Activated CD4-positive, alpha-beta memory T cell treated with anti-CD3 and anti-CD28 coated beads, Interleukin-2, amount 10 ng/mL, durations not matched to agents 7 days and 5 days (primary cell): ENCODE measurements around the gene QSOX2. TPM values are rescaled to one million over a fixed set of nuclear protein-coding genes. Genes with fewer than 3 reads are reported as not detected.
"Not testable (repeated sequence)": the region's sequence is repeated elsewhere in the genome, so short reads cannot be mapped to it uniquely, and the experiment has no call there.

ENCODE experiments used
- CTCF ChIA-PET: fragments of 350-600 bp; sonication (Branson Sonifier 250); formaldehyde crosslinking; loops from one replicate; lab custom pipeline; 2021; ENCODE audit warnings: antibody characterized with exemption, inconsistent platforms; lab: Charles Lee
- POLR2A ChIA-PET: fragments of 350-600 bp; sonication (Branson Sonifier 250); formaldehyde crosslinking; loops from one replicate; lab custom pipeline; 2021; ENCODE audit warnings: antibody characterized with exemption; lab: Charles Lee
- DNase-seq: peaks from one replicate; pipeline ENCODE4 v3.0.0-alpha.2; 2020
- H3K27ac Mint-ChIP-seq: one replicate; pipeline ENCODE4 v1.8.0; 2021; ENCODE audit warnings: mild to moderate bottlenecking, mixed read lengths
- H3K27me3 Mint-ChIP-seq: one replicate; pipeline ENCODE4 v1.8.0; 2021; ENCODE audit warnings: mixed read lengths
- H3K36me3 Mint-ChIP-seq: one replicate; pipeline ENCODE4 v1.8.0; 2021; ENCODE audit warnings: low read depth, mixed read lengths
- H3K4me1 Mint-ChIP-seq: one replicate; pipeline ENCODE4 v1.8.0; 2021; ENCODE audit warnings: mixed read lengths
- H3K4me3 Mint-ChIP-seq: one replicate; pipeline ENCODE4 v1.8.0; 2021; ENCODE audit warnings: mild to moderate bottlenecking, mixed read lengths
- H3K9me3 Mint-ChIP-seq: one replicate; pipeline ENCODE4 v1.8.0; 2021; ENCODE audit warnings: mixed read lengths
- total RNA-seq, 2 experiments: library from RNA; stranded (reverse); gene quantifications; one replicate each; pipeline ENCODE4 v1.2.3, GENCODE V29; 2021

The QSOX2 gene
- total RNA-seq, 2 experiments from 2014 or later, result 12.4 to 13.4 TPM

- ChIA-PET POLR2A (interaction anchor here (1.2 kb wide), 1 partner anchor 27 kb away, joined by 4 read pairs; no protein-coding TSS in a partner anchor), CTCF (interaction anchor here (1.2 kb wide), 1 partner anchor 27 kb away, joined by 3 read pairs; no protein-coding TSS in a partner anchor)
- Mint-ChIP-seq H3K4me1 (peaks cover 27% of the 10 kb centered on the region), H3K36me3 (peaks cover 4% of the 10 kb centered on the region), H3K27me3 (no peaks in the 10 kb centered on the region), H3K27ac (no peak overlapping the region), H3K9me3 (no peaks in the 10 kb centered on the region), H3K4me3 (no peak overlapping the region)
- DNase-seq, result no peak
Measured at GRCh38 chr9:136239983-136240330, 5.7 kb downstream of the QSOX2 start.

- Mint-ChIP-seq H3K4me1 (peaks cover 24% of the 10 kb centered on the region), H3K27ac (no peak overlapping the region), H3K27me3 (no peaks in the 10 kb centered on the region), H3K36me3 (peaks cover 7% of the 10 kb centered on the region), H3K9me3 (no peaks in the 10 kb centered on the region), H3K4me3 (no peak overlapping the region)
- no peak for DNase-seq
- CTCF ChIA-PET, result interaction anchor here (1.2 kb wide), 1 partner anchor 28 kb away, joined by 3 read pairs; no protein-coding TSS in a partner anchor
- POLR2A ChIA-PET, result interaction anchor here (1.2 kb wide), 1 partner anchor 28 kb away, joined by 4 read pairs; no protein-coding TSS in a partner anchor
Measured at GRCh38 chr9:136239135-136239982, 6.3 kb downstream of the QSOX2 start.

GRCh38 chr9:136238342-136238732 is 7.3 kb downstream of the QSOX2 start:
- no peak for DNase-seq
- H3K4me1 Mint-ChIP-seq, result peaks cover 21% of the 10 kb centered on the region
- POLR2A ChIA-PET, result no interaction called here
- H3K36me3 Mint-ChIP-seq, result peaks cover 7% of the 10 kb centered on the region
- no peaks in the 10 kb centered on the region for H3K9me3 Mint-ChIP-seq
- no peaks in the 10 kb centered on the region for H3K27me3 Mint-ChIP-seq
- no peak overlapping the region for H3K4me3 Mint-ChIP-seq
- CTCF ChIA-PET, result no interaction called here
- no peak overlapping the region for H3K27ac Mint-ChIP-seq

GRCh38 chr9:136237486-136238341 is 7.9 kb downstream of the QSOX2 start:
- ChIA-PET CTCF (no interaction called here), POLR2A (no interaction called here)
- DNase-seq, result no peak
- H3K27me3 Mint-ChIP-seq, result no peaks in the 10 kb centered on the region
- peaks cover 7% of the 10 kb centered on the region for H3K36me3 Mint-ChIP-seq
- H3K4me1 Mint-ChIP-seq, result peaks cover 21% of the 10 kb centered on the region
- no peaks in the 10 kb centered on the region for H3K9me3 Mint-ChIP-seq
- H3K27ac Mint-ChIP-seq, result no peak overlapping the region
- H3K4me3 Mint-ChIP-seq, result no peak overlapping the region

- H3K9me3 Mint-ChIP-seq, H3K36me3 Mint-ChIP-seq, DNase-seq, POLR2A ChIA-PET, H3K27me3 Mint-ChIP-seq, CTCF ChIA-PET, H3K4me3 Mint-ChIP-seq, H3K27ac Mint-ChIP-seq: not testable (repeated sequence)
- H3K4me1 Mint-ChIP-seq, result peaks cover 26% of the 10 kb centered on the region
Measured at GRCh38 chr9:136236471-136237410, 8.9 kb downstream of the QSOX2 start.

- Mint-ChIP-seq H3K4me1 (peaks cover 31% of the 10 kb centered on the region), H3K4me3 (no peak overlapping the region), H3K36me3 (peaks cover 13% of the 10 kb centered on the region), H3K27me3 (no peaks in the 10 kb centered on the region), H3K27ac (no peak overlapping the region), H3K9me3 (no peaks in the 10 kb centered on the region)
- ChIA-PET POLR2A (no interaction called here), CTCF (no interaction called here)
- DNase-seq, result no peak
Measured at GRCh38 chr9:136235709-136236455, 9.7 kb downstream of the QSOX2 start.

GRCh38 chr9:136235171-136235570 is 10.4 kb downstream of the QSOX2 start:
- Mint-ChIP-seq H3K4me1 (peaks cover 35% of the 10 kb centered on the region), H3K27me3 (no peaks in the 10 kb centered on the region), H3K36me3 (peaks cover 13% of the 10 kb centered on the region), H3K27ac (no peak overlapping the region), H3K9me3 (no peaks in the 10 kb centered on the region), H3K4me3 (no peak overlapping the region)
- ChIA-PET CTCF (no interaction called here), POLR2A (interaction anchor here (0.6 kb wide), 1 partner anchor 280 kb away, joined by 3 read pairs; no protein-coding TSS in a partner anchor)
- no peak for DNase-seq

- Mint-ChIP-seq H3K27me3 (no peaks in the 10 kb centered on the region), H3K4me3 (no peak overlapping the region), H3K4me1 (peaks cover 36% of the 10 kb centered on the region), H3K9me3 (no peaks in the 10 kb centered on the region), H3K36me3 (peaks cover 13% of the 10 kb centered on the region), H3K27ac (no peak overlapping the region)
- POLR2A ChIA-PET, result interaction anchor here (0.6 kb wide), 1 partner anchor 280 kb away, joined by 3 read pairs; no protein-coding TSS in a partner anchor
- CTCF ChIA-PET, result interaction anchor here (1.0 kb wide), 1 partner anchor 8 kb away, joined by 3 read pairs; no protein-coding TSS in a partner anchor
- DNase-seq, result no peak
Measured at GRCh38 chr9:136234597-136234996, 11.0 kb downstream of the QSOX2 start.

GRCh38 chr9:136233868-136234267 is 11.7 kb downstream of the QSOX2 start:
- Mint-ChIP-seq H3K4me3 (no peak overlapping the region), H3K4me1 (peaks cover 36% of the 10 kb centered on the region), H3K36me3 (peaks cover 13% of the 10 kb centered on the region), H3K27ac (no peak overlapping the region), H3K27me3 (no peaks in the 10 kb centered on the region), H3K9me3 (no peaks in the 10 kb centered on the region)
- CTCF ChIA-PET, result interaction anchor here (1.0 kb wide), 1 partner anchor 8 kb away, joined by 3 read pairs; no protein-coding TSS in a partner anchor
- POLR2A ChIA-PET, result no interaction called here
- DNase-seq, result no peak

- peaks cover 13% of the 10 kb centered on the region for H3K36me3 Mint-ChIP-seq
- H3K4me1 Mint-ChIP-seq, result peaks cover 38% of the 10 kb centered on the region
- no peaks in the 10 kb centered on the region for H3K9me3 Mint-ChIP-seq
- no peak overlapping the region for H3K27ac Mint-ChIP-seq
- H3K4me3 Mint-ChIP-seq, result no peak overlapping the region
- no peak for DNase-seq
- H3K27me3 Mint-ChIP-seq, result no peaks in the 10 kb centered on the region
- POLR2A ChIA-PET, result no interaction called here
- CTCF ChIA-PET, result interaction anchor here (0.8 to 1.0 kb wide), 2 partner anchors 9 to 10 kb away, joined by 3 to 5 read pairs; no protein-coding TSS in a partner anchor
Measured at GRCh38 chr9:136233411-136233810, 12.2 kb downstream of the QSOX2 start.

GRCh38 chr9:136232969-136233368 is 12.6 kb downstream of the QSOX2 start:
- Mint-ChIP-seq H3K36me3 (peaks cover 13% of the 10 kb centered on the region), H3K27me3 (no peaks in the 10 kb centered on the region), H3K9me3 (no peaks in the 10 kb centered on the region), H3K4me3 (no peak overlapping the region), H3K27ac (no peak overlapping the region), H3K4me1 (peaks cover 39% of the 10 kb centered on the region)
- ChIA-PET POLR2A (no interaction called here), CTCF (interaction anchor here (0.8 kb wide), 1 partner anchor 10 kb away, joined by 5 read pairs; no protein-coding TSS in a partner anchor)
- DNase-seq, result no peak
